ENCODE results near the gene POLR3B. TPM values are rescaled to one million over a fixed set of nuclear protein-coding genes. Genes with fewer than 3 reads are reported as not detected.

POLR3B gene
- total and polyA plus RNA-seq, 2 of the 13 experiments (the other 11 are each of a cell fraction or from before 2014, with no cell fraction given) = 4.8 to 13.1 TPM

DNA sequence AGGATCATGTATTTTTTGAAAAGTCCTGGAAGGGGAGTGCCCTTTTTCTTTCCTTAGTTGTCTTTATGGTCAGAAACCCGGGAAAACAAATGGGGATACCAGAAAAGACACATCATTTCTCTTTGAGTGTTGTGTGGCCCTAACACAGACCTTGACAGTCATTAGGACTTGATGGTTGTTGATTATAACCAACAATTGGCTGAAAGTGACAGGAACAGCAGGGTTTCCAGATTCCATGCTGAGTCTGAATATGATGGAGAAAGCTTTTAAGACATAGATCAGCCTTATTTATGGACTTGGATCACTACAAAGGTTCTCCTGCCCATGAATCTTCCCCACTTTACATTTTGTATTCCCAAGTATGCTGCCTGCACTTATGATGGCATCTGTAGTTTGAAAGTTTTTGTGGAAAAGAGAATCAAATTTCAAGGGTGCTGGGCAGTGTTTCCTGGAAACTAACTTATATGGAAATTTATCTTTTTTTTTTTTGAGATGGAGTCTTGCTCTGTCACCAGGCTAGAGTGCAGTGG lies 30.4 kb downstream of the POLR3B start (continued):
- no peak for TF ChIP-seq HOXD1 (CRISPR knock-in tag; IDR thresholded peaks at IDR 0.05)
- TF ChIP-seq SMAD1 (CRISPR knock-in tag; IDR thresholded peaks at IDR 0.05; ENCODE audit: borderline replicate concordance, low read depth) = no peak
- TF ChIP-seq ZBTB38 (CRISPR knock-in tag; IDR thresholded peaks at IDR 0.05) = no peak
- TF ChIP-seq TEAD3 (CRISPR knock-in tag; optimal IDR thresholded peaks at IDR 0.05; ENCODE audit: borderline replicate concordance) = no peak
- TF ChIP-seq FOXP1 (IDR thresholded peaks at IDR 0.05) = no peak
- TF ChIP-seq FOXP1 (CRISPR knock-in tag; IDR thresholded peaks at IDR 0.05) = no peak
- no peak for TF ChIP-seq ETV5 (CRISPR knock-in tag; IDR thresholded peaks at IDR 0.05; ENCODE audit: borderline replicate concordance)
- no peak for TF ChIP-seq TSC22D2 (CRISPR knock-in tag; IDR thresholded peaks at IDR 0.05; ENCODE audit: borderline replicate concordance)
- TF ChIP-seq, protein P1, sequence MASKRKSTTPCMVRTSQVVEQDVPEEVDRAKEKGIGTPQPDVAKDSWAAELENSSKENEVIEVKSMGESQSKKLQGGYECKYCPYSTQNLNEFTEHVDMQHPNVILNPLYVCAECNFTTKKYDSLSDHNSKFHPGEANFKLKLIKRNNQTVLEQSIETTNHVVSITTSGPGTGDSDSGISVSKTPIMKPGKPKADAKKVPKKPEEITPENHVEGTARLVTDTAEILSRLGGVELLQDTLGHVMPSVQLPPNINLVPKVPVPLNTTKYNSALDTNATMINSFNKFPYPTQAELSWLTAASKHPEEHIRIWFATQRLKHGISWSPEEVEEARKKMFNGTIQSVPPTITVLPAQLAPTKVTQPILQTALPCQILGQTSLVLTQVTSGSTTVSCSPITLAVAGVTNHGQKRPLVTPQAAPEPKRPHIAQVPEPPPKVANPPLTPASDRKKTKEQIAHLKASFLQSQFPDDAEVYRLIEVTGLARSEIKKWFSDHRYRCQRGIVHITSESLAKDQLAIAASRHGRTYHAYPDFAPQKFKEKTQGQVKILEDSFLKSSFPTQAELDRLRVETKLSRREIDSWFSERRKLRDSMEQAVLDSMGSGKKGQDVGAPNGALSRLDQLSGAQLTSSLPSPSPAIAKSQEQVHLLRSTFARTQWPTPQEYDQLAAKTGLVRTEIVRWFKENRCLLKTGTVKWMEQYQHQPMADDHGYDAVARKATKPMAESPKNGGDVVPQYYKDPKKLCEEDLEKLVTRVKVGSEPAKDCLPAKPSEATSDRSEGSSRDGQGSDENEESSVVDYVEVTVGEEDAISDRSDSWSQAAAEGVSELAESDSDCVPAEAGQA (IDR thresholded peaks at IDR 0.05; ENCODE audit: low read depth) = no peak
- TF ChIP-seq, protein P1 (CRISPR knock-in tag; IDR thresholded peaks at IDR 0.05; ENCODE audit: borderline replicate concordance) = no peak
